K562 (cell line): ENCODE results near the gene AKAP13. TPM values are rescaled to one million over a fixed set of nuclear protein-coding genes. Genes with fewer than 3 reads are reported as not detected.

ENCODE experiments used
- ATAC-seq: fragments of 200-7000 bp; cut with Tn5 transposase; 3 replicates; pipeline ENCODE4 v1.9.1; 2020; ENCODE audit warnings: moderate library complexity
- BruUV-seq: library from RNA; stranded (reverse); fragments of 400-500 nt; replicated peaks from 2 replicates; lab custom pipeline; 2021; lab: Mats Ljungman, UMichigan
- CTCF ChIA-PET: fragments of 300-600 bp; formaldehyde crosslinking; extraction: SDS; loops from one replicate; lab custom pipeline; 2021; ENCODE audit warnings: low intra/inter-chr PET ratio; lab: Yijun Ruan, JAX
- POLR2A ChIA-PET: fragments of 300-600, 350-650 bp; sonication (Branson Sonifier 250); formaldehyde crosslinking; extraction: SDS; loops from one replicate; lab custom pipeline; 2021; ENCODE audit warnings: antibody characterized with exemption, inconsistent platforms; lab: Yijun Ruan, JAX
- DNase-seq, 4 experiments: peaks; one replicate each; pipeline versions ENCODE4 v3.0.0 to v3.0.0-alpha.2; 2011 to 2018; ENCODE audit warnings: low spot score in 3 of 4, mixed read lengths in 3 of 4; ENCODE audit errors: extremely low read depth in 1 of 4
- FAIRE-seq: peaks from 2 replicates; lab custom pipeline; 2011; peaks lifted over from hg19 to GRCh38; lab: Jason Lieb, UNC
- H2AFZ ChIP-seq: 2 replicates; pipeline ENCODE4 v1.6.0; 2011; ENCODE audit warnings: low read depth, low read length, control low read depth, inconsistent platforms
- H3K27ac ChIP-seq: fragments of 200-600 bp; 3 replicates; pipeline ENCODE4 v1.8.0; 2011; ENCODE audit warnings: low read depth, mild to moderate bottlenecking, control low read depth, inconsistent platforms, low read length, moderate library complexity, mixed read lengths; ENCODE audit errors: extremely low read depth
- H3K27me3 ChIP-seq, 2 experiments: fragments of 300-600 bp in 1 of 2; 2 replicates in 1 of 2; 3 replicates in 1 of 2; pipeline versions ENCODE4 v1.6.0 to v1.8.0; 2011; ENCODE audit warnings: inconsistent platforms in 2 of 2, low read length in 2 of 2, mild to moderate bottlenecking in 1 of 2, mixed read lengths in 1 of 2, moderate library complexity in 1 of 2; ENCODE audit not compliant: control insufficient read depth in 2 of 2, insufficient read depth in 2 of 2
- H3K36me3 ChIP-seq: fragments of 300-600 bp; 3 replicates; pipeline ENCODE4 v1.8.0; 2011; ENCODE audit warnings: mild to moderate bottlenecking, low read length, inconsistent platforms; ENCODE audit not compliant: control insufficient read depth, insufficient read depth
- H3K4me1 ChIP-seq, 2 experiments: fragments of 200-600 bp in 1 of 2; replicated peaks in 1 of 2; 2 replicates in 1 of 2; 3 replicates in 1 of 2; pipeline versions ENCODE4 v1.5.1 to v1.8.0; 2011; ENCODE audit warnings: inconsistent platforms in 2 of 2, low read length in 2 of 2, mild to moderate bottlenecking in 1 of 2, mixed read lengths in 1 of 2, moderate library complexity in 1 of 2; ENCODE audit not compliant: control insufficient read depth in 2 of 2, insufficient read depth in 2 of 2
- H3K4me2 ChIP-seq: 2 replicates; pipeline ENCODE4 v1.6.1; 2011; ENCODE audit warnings: low read length, control low read depth, inconsistent platforms, mixed read lengths; ENCODE audit not compliant: insufficient read depth
- H3K4me3 ChIP-seq: fragments of 200-600 bp; sonication (generic), shearing (Covaris generic); 2 replicates; pipeline ENCODE4 v1.5.1; 2016; ENCODE audit warnings: control low read depth, inconsistent platforms
- H3K79me2 ChIP-seq: fragments of 200-600 bp; 3 replicates; pipeline ENCODE4 v1.8.0; 2011; ENCODE audit warnings: low read length, inconsistent platforms; ENCODE audit not compliant: control insufficient read depth, insufficient read depth
- H3K9ac ChIP-seq, 2 experiments: 2 replicates each; pipeline versions ENCODE4 v1.6.0 to v1.6.1; 2011; ENCODE audit warnings: low read depth in 2 of 2, low read length in 2 of 2, control low read depth in 1 of 2, inconsistent platforms in 1 of 2, mild to moderate bottlenecking in 1 of 2, mixed read lengths in 1 of 2; ENCODE audit not compliant: insufficient read depth in 1 of 2
- H3K9me1 ChIP-seq: one replicate; pipeline ENCODE4 v1.6.0; 2011; ENCODE audit warnings: inconsistent platforms, mild to moderate bottlenecking, low read length, moderate library complexity; ENCODE audit not compliant: control insufficient read depth, insufficient read depth
- H3K9me3 ChIP-seq: replicated peaks from 2 replicates; pipeline ENCODE4 v1.5.1; 2011; ENCODE audit warnings: low read depth, low read length, inconsistent platforms; ENCODE audit not compliant: control insufficient read depth, insufficient read depth
- H4K20me1 ChIP-seq: replicated peaks from 2 replicates; pipeline ENCODE4 v1.6.1; 2011; ENCODE audit warnings: low read length, inconsistent platforms, mixed read lengths; ENCODE audit not compliant: control insufficient read depth, insufficient read depth
- BRCA1 ChIP-seq, 2 experiments: fragments of 450-650 bp in 1 of 2; sonication (generic) in 1 of 2; formaldehyde crosslinking in 1 of 2; IDR thresholded peaks; 2 replicates each; pipeline versions ENCODE4 v1.5.0 to v1.6.1; 2017 to 2020; ENCODE audit warnings: mild to moderate bottlenecking in 1 of 2, missing genetic modification reagents in 1 of 2
- CUX1 ChIP-seq: fragments of 200-800 bp; sonication (Bioruptor generic); IDR thresholded peaks from 2 replicates; pipeline ENCODE4 v1.6.1; 2016; ENCODE audit warnings: missing genetic modification characterization, missing compliant biosample characterization
- EP400 ChIP-seq: fragments of 450-650 bp; IDR thresholded peaks from 2 replicates; pipeline ENCODE4 v1.6.1; 2017; ENCODE audit warnings: antibody characterized with exemption, mild to moderate bottlenecking, moderate library complexity
- FOS ChIP-seq: IDR thresholded peaks from 3 replicates; pipeline ENCODE4 v1.6.1; 2011; ENCODE audit not compliant: insufficient read length; ENCODE audit errors: extremely low read depth
- NCOA6 ChIP-seq: fragments of 450-650 bp; IDR thresholded peaks from 2 replicates; pipeline ENCODE4 v1.6.1; 2017; ENCODE audit warnings: mild to moderate bottlenecking
- POLR2B ChIP-seq: fragments of 450-650 bp; IDR thresholded peaks from 2 replicates; pipeline ENCODE4 v1.6.1; 2018; ENCODE audit warnings: low read depth; ENCODE audit not compliant: partially characterized antibody
- SRF ChIP-seq, 2 experiments: fragments of 250-450, 450-650 bp in 1 of 2; sonication (Bioruptor Pico) in 1 of 2; sonication (generic) in 1 of 2; formaldehyde crosslinking; IDR thresholded peaks; 2 replicates each; pipeline versions ENCODE4 v1.5.0 to v1.5.1; 2020 to 2022; ENCODE audit warnings: mild to moderate bottlenecking in 1 of 2, missing genetic modification reagents in 1 of 2
- TCF15 ChIP-seq: fragments of 250-450 bp; sonication (Bioruptor Pico); IDR thresholded peaks from 2 replicates; pipeline ENCODE4 v1.8.0; 2022; ENCODE audit warnings: moderate library complexity, mild to moderate bottlenecking, inconsistent platforms
- ZFP1 ChIP-seq: fragments of 450-650 bp; formaldehyde crosslinking; IDR thresholded peaks from 2 replicates; pipeline ENCODE4 v1.4.0; 2020; ENCODE audit warnings: mild to moderate bottlenecking, mixed read lengths
- ZKSCAN3 ChIP-seq: fragments of 250-450 bp; sonication (Bioruptor Pico); IDR thresholded peaks from 2 replicates; pipeline ENCODE4 v1.4.0; 2020
- ZNF184 ChIP-seq: sonication (generic); formaldehyde crosslinking; IDR thresholded peaks from 2 replicates; pipeline ENCODE4 v1.5.0; 2020; ENCODE audit warnings: missing genetic modification reagents
- ZNF280A ChIP-seq: fragments of 450-650 bp; IDR thresholded peaks from 2 replicates; pipeline ENCODE4 v1.6.1; 2018; ENCODE audit warnings: mild to moderate bottlenecking, low read depth; ENCODE audit not compliant: partially characterized antibody
- ZNF589 ChIP-seq: fragments of 200-800 bp; sonication (Bioruptor generic); IDR thresholded peaks from 2 replicates; pipeline ENCODE4 v1.6.1; 2016; ENCODE audit warnings: low read depth, missing genetic modification characterization, missing compliant biosample characterization
- WGBS: fragments of 100-300 bp; shearing (Covaris generic); methylation state at CpG from one replicate; pipeline ENCODE4 v1.1.6; 2016; ENCODE audit warnings: low coverage, mixed read lengths; ENCODE audit not compliant: insufficient coverage; ENCODE audit errors: missing lambda C conversion rate; 5-methylcytosine and 5-hydroxymethylcytosine counted together
- in situ Hi-C: fragments of 300-500 bp; cut with MboI; formaldehyde crosslinking; loops from 4 replicates; pipeline ENCODE4 v1.15.0; 2018; ENCODE audit warnings: inconsistent platforms, mixed read lengths
- intact Hi-C: fragments of 100-400 bp; cut with micrococcal nuclease; formaldehyde crosslinking; loops from 2 replicates; pipeline ENCODE4 v1.14.2; 2022
- polyA plus RNA-seq, 8 experiments: library from polyadenylated mRNA; depleted of rRNA in 4 of 8; stranded (reverse) in 5 of 8; unstranded in 3 of 8; fragments of >200 nt; fragmentation: Nextera tagmentation in 2 of 8; fragmentation: Illumina TruSeq in 1 of 8; extraction: Ambion mirVana in 2 of 8; extraction: Trizol in 1 of 8; gene quantifications; 2 replicates each; pipeline versions ENCODE4 v1.2.1 to v1.2.3, GENCODE V29; 2011 to 2014; ENCODE audit warnings: inconsistent platforms in 1 of 8, missing spikeins in 1 of 8
- total RNA-seq, 7 experiments: library from RNA; depleted of rRNA in 6 of 7; stranded (reverse); fragments of >200 nt in 6 of 7; fragmentation: Illumina TruSeq in 2 of 7; extraction: Trizol in 2 of 7; gene quantifications; 2 replicates each; pipeline versions ENCODE4 v1.2.1 to v1.2.3, GENCODE V29; 2011 to 2021; ENCODE audit warnings: low replicate concordance in 1 of 7

The AKAP13 gene
- total and polyA plus RNA-seq, 9 of the 15 experiments (the other 6 are each of a cell fraction or from before 2014, with no cell fraction given): 0.03 to 1.7 (median 0.42) TPM

- H3K9me1 ChIP-seq: no peaks in the 10 kb centered on the region
- ATAC-seq (no peak), DNase-seq (no peak), FAIRE-seq (no peak)
- H3K4me3 ChIP-seq: no peak overlapping the region
- no peaks in the 10 kb centered on the region for H3K36me3 ChIP-seq
- no peaks in the 10 kb centered on the region for H3K9me3 ChIP-seq
- H3K9ac ChIP-seq: no peak overlapping the region
- no peaks in the 10 kb centered on the region for H3K4me1 ChIP-seq
- POLR2A ChIA-PET: interaction anchor here (0.7 kb wide), 1 partner anchor 8 kb away, joined by 3 read pairs; no protein-coding TSS in a partner anchor
- H3K27me3 ChIP-seq: peaks cover 0 to 8% of the 10 kb centered on the region in 2 experiments; a peak in 1 of 5 replicates
- no peak overlapping the region for H2AFZ ChIP-seq
- no peaks in the 10 kb centered on the region for H3K79me2 ChIP-seq
- H3K4me2 ChIP-seq: no peak overlapping the region
- no peaks in the 10 kb centered on the region for H4K20me1 ChIP-seq
- TF ChIP-seq BRCA1 (IDR thresholded peaks at IDR 0.05) (no peak), BRCA1 (CRISPR knock-in tag; IDR thresholded peaks at IDR 0.05) (no peak), ZNF280A (no peak), ZNF184 (CRISPR knock-in tag) (no peak), POLR2B (no peak), ZKSCAN3 (CRISPR knock-in tag) (no peak), SRF (CRISPR knock-in tag; IDR thresholded peaks at IDR 0.05) (no peak), CUX1 (CRISPR knock-in tag) (no peak), EP400 (no peak), TCF15 (CRISPR knock-in tag) (no peak), NCOA6 (no peak), ZFP1 (no peak), FOS (no peak), ZNF589 (CRISPR knock-in tag) (no peak)
- no TSS peak for BruUV-seq
- in situ Hi-C loops: no loop called here
- no peak overlapping the region for H3K27ac ChIP-seq
- CTCF ChIA-PET: no interaction called here
- WGBS: 1% methylated on average over 7 of the region's 7 CpGs
- intact Hi-C loops: no loop called here
Observed at GRCh38 chr15:85625166-85625830, 244.9 kb downstream of the AKAP13 start.
